Lung (tissue), 12 donors: ENCODE data around the gene NR3C1. TPM values are rescaled to one million over a fixed set of nuclear protein-coding genes. Genes with fewer than 3 reads are reported as not detected.

Experiments used
- ATAC-seq: fragments of 200-7000 bp; cut with Tn5 transposase; one replicate; pipeline ENCODE4 v1.9.1; 2020; ENCODE audit warnings: moderate number of reproducible peaks; ENCODE audit not compliant: insufficient read depth, low FRiP score
- DNase-seq, 3 donors: peaks; one replicate each; pipeline ENCODE4 v3.0.0-alpha.2; 2013 to 2017
- H3K27ac ChIP-seq, 2 donors: one replicate each; pipeline ENCODE4 v1.5.1; 2013; ENCODE audit warnings: mild to moderate bottlenecking in 2 of 2, moderate library complexity in 2 of 2, control low read depth in 1 of 2, inconsistent platforms in 1 of 2, low read depth in 1 of 2, low read length in 1 of 2
- H3K27me3 ChIP-seq, 3 donors: one replicate each; pipeline ENCODE4 v1.5.1; 2013; ENCODE audit warnings: low read length in 2 of 3; ENCODE audit not compliant: control insufficient read depth in 3 of 3, insufficient read depth in 3 of 3
- H3K36me3 ChIP-seq, 4 donors: one replicate each; pipeline ENCODE4 v1.5.1; 2013; ENCODE audit warnings: low read length in 4 of 4, mild to moderate bottlenecking in 1 of 4, moderate library complexity in 1 of 4; ENCODE audit not compliant: control insufficient read depth in 4 of 4, insufficient read depth in 4 of 4
- H3K4me1 ChIP-seq, 5 donors: one replicate each; pipeline ENCODE4 v1.5.1; 2013; ENCODE audit warnings: low read length in 5 of 5, mild to moderate bottlenecking in 2 of 5, moderate library complexity in 1 of 5; ENCODE audit not compliant: control insufficient read depth in 5 of 5, insufficient read depth in 5 of 5
- H3K4me3 ChIP-seq: one replicate; pipeline ENCODE4 v1.5.1; 2013; ENCODE audit warnings: mild to moderate bottlenecking, control low read depth, moderate library complexity
- H3K9ac ChIP-seq, 2 donors: one replicate each; pipeline ENCODE4 v1.5.1; 2013; ENCODE audit warnings: low read length in 2 of 2, control low read depth in 1 of 2; ENCODE audit not compliant: insufficient read depth in 1 of 2
- H3K9me3 ChIP-seq, 4 donors: one replicate each; pipeline ENCODE4 v1.5.1; 2013; ENCODE audit warnings: low read length in 3 of 4, mild to moderate bottlenecking in 1 of 4, moderate library complexity in 1 of 4; ENCODE audit not compliant: control insufficient read depth in 4 of 4, insufficient read depth in 3 of 4
- WGBS, 2 donors: extraction: QIAGEN DNeasy Blood & Tissue Kit; methylation state at CpG; one replicate each; pipeline ENCODE4 v1.1.7; 2013; 5-methylcytosine and 5-hydroxymethylcytosine counted together
- polyA plus RNA-seq, 2 donors: library from polyadenylated mRNA; stranded (reverse); fragments of 200-250 nt; gene quantifications; one replicate each; pipeline ENCODE4 v1.2.1, GENCODE V29; 2013
- total RNA-seq, 2 donors: library from RNA; depleted of rRNA in 1 of 2; stranded (reverse); fragments of >200 nt in 1 of 2; gene quantifications; one replicate each; pipeline ENCODE4 v1.2.1, GENCODE V29; 2014 to 2021
- TF ChIP-seq, protein P1 (sequence below): IDR thresholded peaks from 2 replicates; pipeline ENCODE4 v1.5.1; 2012; ENCODE audit warnings: mild to moderate bottlenecking; ENCODE audit errors: control extremely low read depth, extremely low read depth
- donor health status: control.
- donor health status: control.
- donor health status: Bipolar disorder and iron deficiency.
- donor health status: healthy.
- donor health status: DM: yes; HTN: yes; CAD: no.

The NR3C1 gene
- total and polyA plus RNA-seq, 4 donors = 21.6 to 103 (median 48.2) TPM

DNA sequence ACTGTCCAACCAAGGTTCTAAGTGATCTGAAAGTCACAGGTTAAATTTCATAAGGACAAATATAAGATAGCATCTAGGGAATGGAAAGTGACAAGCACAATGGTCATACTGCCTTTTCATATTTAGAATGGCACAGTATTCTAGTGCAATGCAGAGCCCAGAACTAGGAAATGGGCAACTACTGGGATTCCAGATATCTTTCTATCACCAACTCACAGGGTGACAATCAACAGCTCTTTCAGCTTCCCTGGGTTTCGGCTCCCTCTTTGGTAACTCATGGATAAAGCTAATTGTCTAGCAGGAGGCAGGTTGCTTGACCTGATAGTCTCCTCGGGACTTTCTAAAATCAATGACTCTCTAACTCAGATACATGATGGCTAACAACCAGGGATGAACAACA lies 60.4 kb downstream of the NR3C1 start:
- WGBS, 2 donors = 93 to 98% methylated on average over 2 of the region's 2 CpGs
- H3K36me3 ChIP-seq = no peaks in the 10 kb centered on the region
- peaks cover 0 to 41% (median 3%) of the 10 kb centered on the region in 5 donors for H3K4me1 ChIP-seq
- peak overlapping the region in 1 of 2 donors; percentile 75 for H3K27ac ChIP-seq
- TF ChIP-seq, protein P1, sequence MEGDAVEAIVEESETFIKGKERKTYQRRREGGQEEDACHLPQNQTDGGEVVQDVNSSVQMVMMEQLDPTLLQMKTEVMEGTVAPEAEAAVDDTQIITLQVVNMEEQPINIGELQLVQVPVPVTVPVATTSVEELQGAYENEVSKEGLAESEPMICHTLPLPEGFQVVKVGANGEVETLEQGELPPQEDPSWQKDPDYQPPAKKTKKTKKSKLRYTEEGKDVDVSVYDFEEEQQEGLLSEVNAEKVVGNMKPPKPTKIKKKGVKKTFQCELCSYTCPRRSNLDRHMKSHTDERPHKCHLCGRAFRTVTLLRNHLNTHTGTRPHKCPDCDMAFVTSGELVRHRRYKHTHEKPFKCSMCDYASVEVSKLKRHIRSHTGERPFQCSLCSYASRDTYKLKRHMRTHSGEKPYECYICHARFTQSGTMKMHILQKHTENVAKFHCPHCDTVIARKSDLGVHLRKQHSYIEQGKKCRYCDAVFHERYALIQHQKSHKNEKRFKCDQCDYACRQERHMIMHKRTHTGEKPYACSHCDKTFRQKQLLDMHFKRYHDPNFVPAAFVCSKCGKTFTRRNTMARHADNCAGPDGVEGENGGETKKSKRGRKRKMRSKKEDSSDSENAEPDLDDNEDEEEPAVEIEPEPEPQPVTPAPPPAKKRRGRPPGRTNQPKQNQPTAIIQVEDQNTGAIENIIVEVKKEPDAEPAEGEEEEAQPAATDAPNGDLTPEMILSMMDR = no peak
- no peaks in the 10 kb centered on the region for H3K9me3 ChIP-seq
- ATAC-seq (no peak), DNase-seq (no peak)
- H3K27me3 ChIP-seq = no peaks in the 10 kb centered on the region
- H3K9ac ChIP-seq = no peak overlapping the region
- no peak overlapping the region for H3K4me3 ChIP-seq

DNA sequence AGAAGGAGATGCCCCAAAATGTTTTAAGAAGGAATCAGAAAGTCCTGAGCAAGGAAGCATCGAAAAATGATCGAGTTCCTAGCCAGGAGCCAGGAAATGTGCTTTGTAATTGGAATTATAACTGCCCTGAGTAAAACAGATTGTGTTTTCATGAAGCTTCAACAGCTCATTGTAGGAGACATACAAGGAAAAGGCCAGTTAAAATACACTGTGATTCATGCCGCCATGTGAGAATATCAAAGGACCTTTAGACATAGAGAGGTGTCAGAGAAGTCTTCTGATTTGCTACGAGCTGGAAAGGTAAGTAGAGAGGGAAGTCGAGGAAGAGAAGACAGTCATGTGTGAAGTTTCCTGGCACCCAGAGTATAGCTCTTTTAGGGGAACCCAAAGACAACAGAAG lies 60.9 kb downstream of the NR3C1 start:
- no peak for ATAC-seq
- 85 to 89% methylated on average over 5 of the region's 5 CpGs for WGBS, 2 donors
- H3K4me1 ChIP-seq = peaks cover 0 to 38% (median 3%) of the 10 kb centered on the region in 5 donors

GRCh38 chr5:143341807-143342570 lies 61.5 kb downstream of the NR3C1 start:
- Histone ChIP-seq H3K27ac (peak overlapping the region in 1 of 2 donors; percentile 75), H3K4me3 (no peak overlapping the region), H3K36me3 (no peaks in the 10 kb centered on the region), H3K27me3 (no peaks in the 10 kb centered on the region), H3K9ac (no peak overlapping the region), H3K4me1 (peaks cover 0 to 33% (median 3%) of the 10 kb centered on the region in 5 donors), H3K9me3 (no peaks in the 10 kb centered on the region)
- WGBS, 2 donors = 71 to 85% methylated on average over 4 of the region's 4 CpGs
- TF ChIP-seq, protein P1 = no peak
- no peak for DNase-seq
- ATAC-seq = no peak

More for the DNA sequence above, 60.9 kb downstream of the NR3C1 start:
- no peaks in the 10 kb centered on the region for H3K9me3 ChIP-seq
- H3K27me3 ChIP-seq = no peaks in the 10 kb centered on the region
- H3K9ac ChIP-seq = no peak overlapping the region
- H3K36me3 ChIP-seq = no peaks in the 10 kb centered on the region
- DNase-seq = no peak
- H3K4me3 ChIP-seq = no peak overlapping the region
- H3K27ac ChIP-seq = peak overlapping the region in 1 of 2 donors; percentile 75
- TF ChIP-seq, protein P1 = no peak
